HEK293 (cell line): ENCODE data around the gene PITPNB.

Experiments
- CTCF ChIA-PET: fragments of 350-600 bp; formaldehyde crosslinking; extraction: SDS; loops from one replicate; lab custom pipeline; 2021; ENCODE audit warnings: antibody characterized with exemption; lab: Yijun Ruan, JAX
- POLR2A ChIA-PET: fragments of 300-600 bp; formaldehyde crosslinking; extraction: SDS; loops from one replicate; lab custom pipeline; 2020; ENCODE audit warnings: antibody characterized with exemption, inconsistent platforms; lab: Yijun Ruan, JAX
- H3K27ac ChIP-seq: fragments of 200-500 bp; sonication (Bioruptor generic); 2 replicates; pipeline ENCODE4 v1.5.1; 2014; ENCODE audit warnings: low read depth, low read length, control low read depth, inconsistent platforms; ENCODE audit errors: extremely low read depth
- H3K36me3 ChIP-seq, 2 experiments: fragments of 200-500 bp in 1 of 2; sonication (Bioruptor generic) in 1 of 2; 1 replicate in 1 of 2; 2 replicates in 1 of 2; pipeline ENCODE4 v1.5.1; 2014 to 2017; ENCODE audit warnings: inconsistent platforms in 2 of 2, low read length in 2 of 2; ENCODE audit not compliant: control insufficient read depth in 2 of 2, insufficient read depth in 1 of 2
- H3K4me1 ChIP-seq: fragments of 200-500 bp; sonication (Bioruptor generic); 2 replicates; pipeline ENCODE4 v1.5.1; 2014; ENCODE audit warnings: mild to moderate bottlenecking, low read length, inconsistent platforms; ENCODE audit not compliant: control insufficient read depth, insufficient read depth
- H3K4me3 ChIP-seq: 2 replicates; pipeline ENCODE4 v1.5.1; 2011; ENCODE audit warnings: low read depth, mild to moderate bottlenecking, control low read depth, low read length, moderate library complexity
- H3K9me3 ChIP-seq: fragments of 200-500 bp; sonication (Bioruptor generic); 2 replicates; pipeline ENCODE4 v1.5.1; 2014; ENCODE audit warnings: low read depth, low read length, inconsistent platforms; ENCODE audit not compliant: control insufficient read depth, insufficient read depth
- BCL11B ChIP-seq: fragments of 450-650 bp; formaldehyde crosslinking; IDR thresholded peaks from 2 replicates; pipeline ENCODE4 v1.5.1; 2016; ENCODE audit warnings: low read depth, missing biosample characterization, missing genetic modification characterization
- KLF8 ChIP-seq: fragments of 450-650 bp; formaldehyde crosslinking; IDR thresholded peaks from 2 replicates; pipeline ENCODE4 v1.5.1; 2016; ENCODE audit warnings: missing biosample characterization, missing genetic modification characterization
- RBAK ChIP-seq: fragments of 450-650 bp; formaldehyde crosslinking; IDR thresholded peaks from 2 replicates; pipeline ENCODE4 v1.5.1; 2016; ENCODE audit warnings: missing biosample characterization, missing genetic modification characterization
- SETDB1 ChIP-seq: IDR thresholded peaks from one replicate; pipeline ENCODE4 v1.6.1; 2017; ENCODE audit warnings: mild to moderate bottlenecking, low read length, moderate library complexity, mixed read lengths; ENCODE audit not compliant: insufficient read length
- YY2 ChIP-seq: fragments of 450-650 bp; formaldehyde crosslinking; IDR thresholded peaks from 2 replicates; pipeline ENCODE4 v1.5.1; 2016; ENCODE audit warnings: missing biosample characterization, missing genetic modification characterization
- ZNF132 ChIP-seq: fragments of 450-650 bp; formaldehyde crosslinking; IDR thresholded peaks from 2 replicates; pipeline ENCODE4 v1.5.1; 2017; ENCODE audit warnings: missing biosample characterization, missing genetic modification characterization, borderline replicate concordance
- ZNF146 ChIP-seq: fragments of 450-650 bp; formaldehyde crosslinking; IDR thresholded peaks from 2 replicates; pipeline ENCODE4 v1.5.1; 2016; ENCODE audit warnings: missing biosample characterization, missing genetic modification characterization
- ZNF274 ChIP-seq, 2 experiments: fragments of 200-500 bp in 1 of 2; fragments of 450-650 bp in 1 of 2; sonication (Bioruptor generic) in 1 of 2; formaldehyde crosslinking in 1 of 2; IDR thresholded peaks; 2 replicates each; pipeline versions ENCODE4 v1.5.1 to v1.6.1; 2014 to 2016; ENCODE audit warnings: borderline replicate concordance in 1 of 2, inconsistent platforms in 1 of 2, low read length in 1 of 2, missing biosample characterization in 1 of 2, missing genetic modification characterization in 1 of 2
- ZNF785 ChIP-seq: fragments of 450-650 bp; formaldehyde crosslinking; IDR thresholded peaks from 2 replicates; pipeline ENCODE4 v1.5.1; 2016; ENCODE audit warnings: missing biosample characterization, missing genetic modification characterization
- ZSCAN23 ChIP-seq: fragments of 450-650 bp; formaldehyde crosslinking; IDR thresholded peaks from 2 replicates; pipeline ENCODE4 v1.5.1; 2016; ENCODE audit warnings: missing biosample characterization, missing genetic modification characterization
- TF ChIP-seq, protein P1 (sequence below): fragments of 450-650 bp; formaldehyde crosslinking; IDR thresholded peaks from 2 replicates; pipeline ENCODE4 v1.5.1; 2016; ENCODE audit warnings: missing biosample characterization, missing genetic modification characterization
- TF ChIP-seq, protein P2 (sequence below): fragments of 450-650 bp; formaldehyde crosslinking; optimal IDR thresholded peaks from 2 replicates; pipeline ENCODE3; 2016; ENCODE audit warnings: missing biosample characterization, mild to moderate bottlenecking, missing genetic modification characterization
- TF ChIP-seq, protein P3 (sequence below): fragments of 450-650 bp; formaldehyde crosslinking; IDR thresholded peaks from 2 replicates; pipeline ENCODE4 v1.5.1; 2016; ENCODE audit warnings: missing biosample characterization, missing genetic modification characterization
- TF ChIP-seq, protein P4 (sequence below): fragments of 450-650 bp; formaldehyde crosslinking; IDR thresholded peaks from 2 replicates; pipeline ENCODE4 v1.5.1; 2016; ENCODE audit warnings: missing biosample characterization, missing genetic modification characterization
- TF ChIP-seq, protein P5 (sequence below): fragments of 450-650 bp; formaldehyde crosslinking; IDR thresholded peaks from 2 replicates; pipeline ENCODE4 v1.5.1; 2017; ENCODE audit warnings: missing biosample characterization, missing genetic modification characterization
- TF ChIP-seq, protein P6 (sequence below): fragments of 450-650 bp; formaldehyde crosslinking; IDR thresholded peaks from 2 replicates; pipeline ENCODE4 v1.5.1; 2016; ENCODE audit warnings: missing biosample characterization, missing genetic modification characterization
- TF ChIP-seq, protein P7 (sequence below): fragments of 450-650 bp; formaldehyde crosslinking; IDR thresholded peaks from 2 replicates; pipeline ENCODE4 v1.5.1; 2016; ENCODE audit warnings: missing biosample characterization, missing genetic modification characterization

PITPNB gene

DNA sequence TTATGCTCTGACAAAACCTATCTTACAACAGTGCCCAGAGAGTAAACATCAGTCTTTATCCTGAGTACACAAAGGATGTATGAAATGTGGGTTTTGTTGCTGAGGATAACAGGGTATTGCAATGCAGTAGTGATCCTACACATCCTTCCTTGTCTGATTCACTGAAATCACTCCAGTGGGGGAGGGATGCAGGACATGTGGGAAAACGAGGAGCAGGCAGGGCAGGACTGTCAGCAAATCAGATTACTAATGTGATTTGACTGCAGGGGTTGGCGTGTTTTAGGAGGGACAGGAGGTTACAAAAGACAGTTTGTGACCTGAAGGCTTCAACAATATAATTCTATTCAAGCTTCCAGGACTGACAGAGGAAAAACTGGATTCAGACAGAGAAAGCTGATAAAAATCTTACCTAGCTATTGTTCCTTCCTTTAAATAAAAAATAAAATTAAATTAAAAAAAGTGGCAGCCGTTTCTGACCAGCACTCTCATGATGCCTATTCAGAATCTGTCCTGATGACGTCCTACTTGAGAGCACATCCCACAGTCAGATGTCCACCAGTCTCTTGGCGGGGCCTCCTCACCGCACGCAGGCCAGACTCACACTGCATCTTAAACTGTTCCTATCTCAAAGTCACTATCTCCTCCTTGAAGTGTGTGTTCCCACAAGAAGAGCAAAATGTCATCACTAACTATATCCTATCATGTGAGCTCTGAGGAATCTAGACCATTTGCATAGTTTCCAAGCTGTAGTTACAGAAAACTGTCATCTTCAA lies 66.9 kb downstream of the PITPNB start (continued):
- TF ChIP-seq, protein P1, sequence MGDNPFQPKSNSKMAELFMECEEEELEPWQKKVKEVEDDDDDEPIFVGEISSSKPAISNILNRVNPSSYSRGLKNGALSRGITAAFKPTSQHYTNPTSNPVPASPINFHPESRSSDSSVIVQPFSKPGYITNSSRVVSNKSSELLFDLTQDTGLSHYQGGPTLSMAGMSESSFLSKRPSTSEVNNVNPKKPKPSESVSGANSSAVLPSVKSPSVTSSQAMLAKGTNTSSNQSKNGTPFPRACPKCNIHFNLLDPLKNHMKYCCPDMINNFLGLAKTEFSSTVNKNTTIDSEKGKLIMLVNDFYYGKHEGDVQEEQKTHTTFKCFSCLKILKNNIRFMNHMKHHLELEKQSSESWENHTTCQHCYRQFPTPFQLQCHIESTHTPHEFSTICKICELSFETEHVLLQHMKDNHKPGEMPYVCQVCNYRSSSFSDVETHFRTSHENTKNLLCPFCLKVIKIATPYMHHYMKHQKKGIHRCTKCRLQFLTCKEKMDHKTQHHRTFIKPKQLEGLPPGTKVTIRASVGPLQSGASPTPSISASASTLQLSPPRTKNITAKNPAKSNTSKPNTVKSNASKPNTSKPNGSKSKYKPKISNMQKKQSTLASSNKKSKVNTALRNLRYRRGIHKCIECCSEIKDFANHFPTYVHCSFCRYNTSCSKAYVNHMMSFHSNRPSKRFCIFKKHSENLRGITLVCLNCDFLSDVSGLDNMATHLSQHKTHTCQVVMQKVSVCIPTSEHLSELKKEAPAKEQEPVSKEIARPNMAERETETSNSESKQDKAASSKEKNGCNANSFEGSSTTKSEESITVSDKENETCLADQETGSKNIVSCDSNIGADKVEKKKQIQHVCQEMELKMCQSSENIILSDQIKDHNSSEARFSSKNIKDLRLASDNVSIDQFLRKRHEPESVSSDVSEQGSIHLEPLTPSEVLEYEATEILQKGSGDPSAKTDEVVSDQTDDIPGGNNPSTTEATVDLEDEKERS (tag by site-specific recombination) = no peak
- TF ChIP-seq BCL11B (no peak), ZNF146 (tag by site-specific recombination) (no peak), ZNF785 (tag by site-specific recombination) (no peak), YY2 (tag by site-specific recombination) (no peak)
- TF ChIP-seq, protein P2, sequence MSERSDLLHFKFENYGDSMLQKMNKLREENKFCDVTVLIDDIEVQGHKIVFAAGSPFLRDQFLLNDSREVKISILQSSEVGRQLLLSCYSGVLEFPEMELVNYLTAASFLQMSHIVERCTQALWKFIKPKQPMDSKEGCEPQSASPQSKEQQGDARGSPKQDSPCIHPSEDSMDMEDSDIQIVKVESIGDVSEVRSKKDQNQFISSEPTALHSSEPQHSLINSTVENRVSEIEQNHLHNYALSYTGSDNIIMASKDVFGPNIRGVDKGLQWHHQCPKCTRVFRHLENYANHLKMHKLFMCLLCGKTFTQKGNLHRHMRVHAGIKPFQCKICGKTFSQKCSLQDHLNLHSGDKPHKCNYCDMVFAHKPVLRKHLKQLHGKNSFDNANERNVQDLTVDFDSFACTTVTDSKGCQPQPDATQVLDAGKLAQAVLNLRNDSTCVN (tag by site-specific recombination) = no peak

DNA sequence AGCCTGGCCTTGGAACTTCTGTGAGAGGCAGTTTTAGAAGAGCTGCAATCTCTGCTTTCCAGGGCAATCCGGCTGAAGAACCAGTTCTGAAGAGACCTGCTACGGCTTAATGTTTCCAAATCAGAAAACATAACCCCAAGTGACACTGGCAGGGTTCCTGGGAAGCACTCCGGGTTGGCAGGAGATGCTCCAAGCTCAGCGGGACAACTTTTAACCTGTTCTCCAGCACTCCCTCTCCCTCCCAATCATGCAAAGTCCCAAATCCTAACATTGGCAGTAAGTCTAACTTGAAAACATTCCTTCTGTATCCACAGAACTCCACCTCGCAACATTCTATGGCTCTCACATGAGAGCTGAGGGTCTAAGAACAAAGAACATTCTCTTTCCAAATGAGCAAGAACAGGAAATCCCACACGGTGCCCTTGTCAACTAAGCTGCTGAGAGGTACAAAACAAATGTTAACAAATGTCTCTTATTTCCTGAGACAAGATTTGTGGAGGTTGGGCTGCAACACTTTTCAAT lies 69.0 kb downstream of the PITPNB start:
- peaks cover 50 to 81% of the 10 kb centered on the region in 2 experiments for H3K36me3 ChIP-seq
- POLR2A ChIA-PET = interaction anchor here (0.6 kb wide), 1 partner anchor 80 kb away, joined by 4 read pairs; no protein-coding TSS in a partner anchor
- no peak overlapping the region for H3K4me3 ChIP-seq
- CTCF ChIA-PET = interaction anchor here (0.6 to 1.8 kb wide), 3 partner anchors 10 to 1833 kb away, joined by 3 to 4 read pairs (median 4); no protein-coding TSS in a partner anchor
- H3K9me3 ChIP-seq = no peaks in the 10 kb centered on the region
- TF ChIP-seq SETDB1 = no peak
- TF ChIP-seq, protein P3, sequence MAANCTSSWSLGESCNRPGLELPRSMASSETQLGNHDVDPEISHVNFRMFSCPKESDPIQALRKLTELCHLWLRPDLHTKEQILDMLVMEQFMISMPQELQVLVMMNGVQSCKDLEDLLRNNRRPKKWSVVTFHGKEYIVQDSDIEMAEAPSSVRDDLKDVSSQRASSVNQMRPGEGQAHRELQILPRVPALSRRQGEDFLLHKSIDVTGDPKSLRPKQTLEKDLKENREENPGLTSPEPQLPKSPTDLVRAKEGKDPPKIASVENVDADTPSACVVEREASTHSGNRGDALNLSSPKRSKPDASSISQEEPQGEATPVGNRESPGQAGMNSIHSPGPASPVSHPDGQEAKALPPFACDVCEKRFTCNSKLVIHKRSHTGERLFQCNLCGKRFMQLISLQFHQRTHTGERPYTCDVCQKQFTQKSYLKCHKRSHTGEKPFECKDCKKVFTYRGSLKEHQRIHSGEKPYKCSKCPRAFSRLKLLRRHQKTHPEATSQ (tag by site-specific recombination) = no peak
- H3K27ac ChIP-seq = no peak overlapping the region
- H3K4me1 ChIP-seq = no peaks in the 10 kb centered on the region

DNA sequence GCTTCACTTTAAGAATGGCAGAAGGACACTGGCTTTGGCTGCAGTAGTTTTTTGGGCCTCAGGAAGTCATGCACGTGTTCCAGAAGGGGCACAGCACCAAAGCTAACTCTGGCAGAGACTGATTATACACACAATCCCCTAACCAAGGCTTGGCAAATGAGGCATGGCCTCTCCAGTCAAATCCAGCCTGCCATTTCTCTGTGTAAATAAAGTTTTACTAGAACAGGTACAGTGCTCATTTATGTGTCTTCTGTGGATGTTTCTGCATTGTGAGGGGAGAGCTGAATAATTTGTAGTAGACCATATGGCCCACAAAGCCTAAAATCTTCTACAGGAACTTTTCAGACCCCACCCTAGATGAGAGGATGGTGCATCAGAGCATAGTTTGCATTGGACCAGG lies 71.1 kb downstream of the PITPNB start:
- no peaks in the 10 kb centered on the region for H3K9me3 ChIP-seq
- POLR2A ChIA-PET = interaction anchor here (0.6 kb wide), 1 partner anchor 21 kb away, joined by 3 read pairs; no protein-coding TSS in a partner anchor
- TF ChIP-seq BCL11B (no peak), ZNF274 (IDR thresholded peaks at IDR 0.05; ENCODE audit: low read length) (no peak), ZNF274 (tag by site-specific recombination; IDR thresholded peaks at IDR 0.05; ENCODE audit: borderline replicate concordance) (no peak), RBAK (tag by site-specific recombination) (no peak), KLF8 (tag by site-specific recombination) (no peak), ZNF132 (tag by site-specific recombination) (no peak), ZSCAN23 (tag by site-specific recombination) (no peak)
- TF ChIP-seq, protein P4, sequence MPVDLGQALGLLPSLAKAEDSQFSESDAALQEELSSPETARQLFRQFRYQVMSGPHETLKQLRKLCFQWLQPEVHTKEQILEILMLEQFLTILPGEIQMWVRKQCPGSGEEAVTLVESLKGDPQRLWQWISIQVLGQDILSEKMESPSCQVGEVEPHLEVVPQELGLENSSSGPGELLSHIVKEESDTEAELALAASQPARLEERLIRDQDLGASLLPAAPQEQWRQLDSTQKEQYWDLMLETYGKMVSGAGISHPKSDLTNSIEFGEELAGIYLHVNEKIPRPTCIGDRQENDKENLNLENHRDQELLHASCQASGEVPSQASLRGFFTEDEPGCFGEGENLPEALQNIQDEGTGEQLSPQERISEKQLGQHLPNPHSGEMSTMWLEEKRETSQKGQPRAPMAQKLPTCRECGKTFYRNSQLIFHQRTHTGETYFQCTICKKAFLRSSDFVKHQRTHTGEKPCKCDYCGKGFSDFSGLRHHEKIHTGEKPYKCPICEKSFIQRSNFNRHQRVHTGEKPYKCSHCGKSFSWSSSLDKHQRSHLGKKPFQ (tag by site-specific recombination) = no peak
- TF ChIP-seq, protein P5, sequence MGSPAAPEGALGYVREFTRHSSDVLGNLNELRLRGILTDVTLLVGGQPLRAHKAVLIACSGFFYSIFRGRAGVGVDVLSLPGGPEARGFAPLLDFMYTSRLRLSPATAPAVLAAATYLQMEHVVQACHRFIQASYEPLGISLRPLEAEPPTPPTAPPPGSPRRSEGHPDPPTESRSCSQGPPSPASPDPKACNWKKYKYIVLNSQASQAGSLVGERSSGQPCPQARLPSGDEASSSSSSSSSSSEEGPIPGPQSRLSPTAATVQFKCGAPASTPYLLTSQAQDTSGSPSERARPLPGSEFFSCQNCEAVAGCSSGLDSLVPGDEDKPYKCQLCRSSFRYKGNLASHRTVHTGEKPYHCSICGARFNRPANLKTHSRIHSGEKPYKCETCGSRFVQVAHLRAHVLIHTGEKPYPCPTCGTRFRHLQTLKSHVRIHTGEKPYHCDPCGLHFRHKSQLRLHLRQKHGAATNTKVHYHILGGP (tag by site-specific recombination) = no peak
- TF ChIP-seq, protein P6, sequence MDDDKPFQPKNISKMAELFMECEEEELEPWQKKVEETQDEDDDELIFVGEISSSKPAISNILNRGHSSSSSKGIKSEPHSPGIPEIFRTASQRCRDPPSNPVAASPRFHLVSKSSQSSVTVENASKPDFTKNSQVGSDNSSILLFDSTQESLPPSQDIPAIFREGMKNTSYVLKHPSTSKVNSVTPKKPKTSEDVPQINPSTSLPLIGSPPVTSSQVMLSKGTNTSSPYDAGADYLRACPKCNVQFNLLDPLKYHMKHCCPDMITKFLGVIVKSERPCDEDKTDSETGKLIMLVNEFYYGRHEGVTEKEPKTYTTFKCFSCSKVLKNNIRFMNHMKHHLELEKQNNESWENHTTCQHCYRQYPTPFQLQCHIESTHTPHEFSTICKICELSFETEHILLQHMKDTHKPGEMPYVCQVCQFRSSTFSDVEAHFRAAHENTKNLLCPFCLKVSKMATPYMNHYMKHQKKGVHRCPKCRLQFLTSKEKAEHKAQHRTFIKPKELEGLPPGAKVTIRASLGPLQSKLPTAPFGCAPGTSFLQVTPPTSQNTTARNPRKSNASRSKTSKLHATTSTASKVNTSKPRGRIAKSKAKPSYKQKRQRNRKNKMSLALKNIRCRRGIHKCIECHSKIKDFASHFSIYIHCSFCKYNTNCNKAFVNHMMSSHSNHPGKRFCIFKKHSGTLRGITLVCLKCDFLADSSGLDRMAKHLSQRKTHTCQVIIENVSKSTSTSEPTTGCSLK (tag by site-specific recombination) = no peak
- TF ChIP-seq, protein P7, sequence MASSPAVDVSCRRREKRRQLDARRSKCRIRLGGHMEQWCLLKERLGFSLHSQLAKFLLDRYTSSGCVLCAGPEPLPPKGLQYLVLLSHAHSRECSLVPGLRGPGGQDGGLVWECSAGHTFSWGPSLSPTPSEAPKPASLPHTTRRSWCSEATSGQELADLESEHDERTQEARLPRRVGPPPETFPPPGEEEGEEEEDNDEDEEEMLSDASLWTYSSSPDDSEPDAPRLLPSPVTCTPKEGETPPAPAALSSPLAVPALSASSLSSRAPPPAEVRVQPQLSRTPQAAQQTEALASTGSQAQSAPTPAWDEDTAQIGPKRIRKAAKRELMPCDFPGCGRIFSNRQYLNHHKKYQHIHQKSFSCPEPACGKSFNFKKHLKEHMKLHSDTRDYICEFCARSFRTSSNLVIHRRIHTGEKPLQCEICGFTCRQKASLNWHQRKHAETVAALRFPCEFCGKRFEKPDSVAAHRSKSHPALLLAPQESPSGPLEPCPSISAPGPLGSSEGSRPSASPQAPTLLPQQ (tag by site-specific recombination) = no peak

More for the DNA sequence above, 71.1 kb downstream of the PITPNB start:
- Histone ChIP-seq H3K36me3 (peaks cover 30 to 62% of the 10 kb centered on the region in 2 experiments), H3K27ac (no peak overlapping the region), H3K4me1 (no peaks in the 10 kb centered on the region), H3K4me3 (no peak overlapping the region)
- CTCF ChIA-PET = interaction anchor here (0.9 to 1.4 kb wide), 3 partner anchors 23 to 497 kb away, joined by 3 to 5 read pairs (median 4); no protein-coding TSS in a partner anchor
